A549 (cell line): Measurements from ENCODE around the gene SOS1. TPM values are rescaled to one million over a fixed set of nuclear protein-coding genes. Genes with fewer than 3 reads are reported as not detected.

Experiments used
- ATAC-seq, 2 experiments: fragments of 200-7000 bp in 1 of 2; fragments of >200 bp in 1 of 2; cut with Nextera tagmentation in 1 of 2; cut with Tn5 transposase in 1 of 2; 3 replicates each; pipeline versions ENCODE4 v1.8.0 to v1.9.1; 2018 to 2020; ENCODE audit warnings: mild to moderate bottlenecking in 1 of 2, moderate library complexity in 1 of 2
- CTCF ChIA-PET: fragments of 300-600 bp; sonication (Branson Sonifier 250); formaldehyde crosslinking; extraction: SDS; loops from one replicate; lab custom pipeline; 2021; ENCODE audit warnings: antibody characterized with exemption, inconsistent platforms; lab: Yijun Ruan, JAX
- POLR2A ChIA-PET: fragments of 350-600 bp; formaldehyde crosslinking; extraction: SDS; loops from one replicate; lab custom pipeline; 2021; ENCODE audit warnings: antibody characterized with exemption, inconsistent platforms; lab: Yijun Ruan, JAX
- DNase-seq, 2 experiments: peaks; one replicate each; pipeline versions ENCODE4 v3.0.0 to v3.0.0-alpha.2; 2011 to 2016; ENCODE audit warnings: low read depth in 1 of 2, low spot score in 1 of 2
- FAIRE-seq: peaks from 2 replicates; lab custom pipeline; 2011; peaks lifted over from hg19 to GRCh38; lab: Jason Lieb, UNC
- H3K27ac ChIP-seq, 2 experiments: fragments of >200 bp; sonication (Bioruptor Twin); formaldehyde crosslinking; 3 replicates each; pipeline ENCODE4 v1.5.1; 2016 to 2017
- H3K4me1 ChIP-seq: fragments of >200 bp; sonication (Bioruptor Twin); formaldehyde crosslinking; 3 replicates; pipeline ENCODE4 v1.6.1; 2016
- H3K4me2 ChIP-seq: fragments of >200 bp; sonication (Bioruptor Twin); formaldehyde crosslinking; 3 replicates; pipeline ENCODE4 v1.6.1; 2016
- H3K4me3 ChIP-seq: fragments of >200 bp; sonication (Bioruptor Twin); formaldehyde crosslinking; 3 replicates; pipeline ENCODE4 v1.5.1; 2016
- H3K9me3 ChIP-seq: fragments of >200 bp; sonication (Bioruptor Twin); formaldehyde crosslinking; 3 replicates; pipeline ENCODE4 v1.6.1; 2016
- BHLHE40 ChIP-seq: IDR thresholded peaks from 2 replicates; pipeline ENCODE4 v1.6.1; 2012; ENCODE audit warnings: low read depth, low read length, inconsistent platforms
- CBX2 ChIP-seq: fragments of 200-600 bp; sonication (generic); IDR thresholded peaks from 2 replicates; pipeline ENCODE4 v1.6.1; 2016; ENCODE audit warnings: low read depth, mild to moderate bottlenecking, borderline replicate concordance
- CBX8 ChIP-seq: fragments of 200-600 bp; sonication (generic); IDR thresholded peaks from 2 replicates; pipeline ENCODE4 v1.6.1; 2016
- CHD4 ChIP-seq: fragments of 200-600 bp; sonication (generic); IDR thresholded peaks from 2 replicates; pipeline ENCODE4 v1.6.1; 2016; ENCODE audit warnings: antibody characterized with exemption, mild to moderate bottlenecking, borderline replicate concordance
- EHMT2 ChIP-seq: fragments of 200-600 bp; sonication (generic); IDR thresholded peaks from 2 replicates; pipeline ENCODE4 v1.6.1; 2016; ENCODE audit warnings: antibody characterized with exemption, low read depth, mild to moderate bottlenecking, moderate library complexity
- EP300 ChIP-seq, 2 experiments: fragments of >200 bp; sonication (Bioruptor Twin); formaldehyde crosslinking; IDR thresholded peaks; 2 replicates in 1 of 2; 3 replicates in 1 of 2; pipeline ENCODE4 v1.6.1; 2016 to 2017
- FOXS1 ChIP-seq: fragments of 250-450 bp; sonication (Bioruptor Pico); IDR thresholded peaks from 2 replicates; pipeline ENCODE4 v1.5.0; 2020; ENCODE audit warnings: mild to moderate bottlenecking, moderate library complexity
- GATA3 ChIP-seq: IDR thresholded peaks from 2 replicates; pipeline ENCODE4 v1.6.1; 2012; ENCODE audit warnings: borderline replicate concordance
- HEYL ChIP-seq: fragments of 250-450 bp; sonication (Bioruptor Pico); IDR thresholded peaks from 2 replicates; pipeline ENCODE4 v1.8.0; 2021; ENCODE audit warnings: mild to moderate bottlenecking, moderate library complexity
- HOXA7 ChIP-seq: fragments of 250-450 bp; sonication (Bioruptor Pico); IDR thresholded peaks from 2 replicates; pipeline ENCODE4 v1.5.0; 2020; ENCODE audit warnings: mild to moderate bottlenecking, moderate library complexity
- KDM5A ChIP-seq: fragments of 200-600 bp; sonication (generic); IDR thresholded peaks from 2 replicates; pipeline ENCODE4 v1.6.1; 2016; ENCODE audit warnings: antibody characterized with exemption, mild to moderate bottlenecking
- MAZ ChIP-seq: fragments of 150-350 bp; IDR thresholded peaks from 2 replicates; pipeline ENCODE4 v1.6.1; 2014; ENCODE audit warnings: antibody characterized with exemption, low read depth, low read length, borderline replicate concordance
- NFE2L2 ChIP-seq: fragments of 150-350 bp; conservative IDR thresholded peaks from 2 replicates; pipeline ENCODE4 v1.6.1; 2014; ENCODE audit warnings: low read length
- NR3C1 ChIP-seq: fragments of >200 bp; sonication (Bioruptor Twin); formaldehyde crosslinking; IDR thresholded peaks from 3 replicates; pipeline ENCODE4 v1.6.1; 2017
- PHF8 ChIP-seq: fragments of 200-600 bp; sonication (generic); IDR thresholded peaks from 2 replicates; pipeline ENCODE4 v1.6.1; 2016; ENCODE audit warnings: low read depth, mild to moderate bottlenecking, antibody characterized with exemption, moderate library complexity, borderline replicate concordance
- POLR2AphosphoS2 ChIP-seq: conservative IDR thresholded peaks from 2 replicates; pipeline ENCODE4 v1.6.1; 2012; ENCODE audit warnings: low read length, improper control_type of control experiment, inconsistent platforms
- RAD21 ChIP-seq, 2 experiments: fragments of >200 bp in 1 of 2; sonication (Bioruptor Twin) in 1 of 2; formaldehyde crosslinking in 1 of 2; IDR thresholded peaks in 1 of 2; conservative IDR thresholded peaks in 1 of 2; 2 replicates in 1 of 2; 3 replicates in 1 of 2; pipeline ENCODE4 v1.6.1; 2012 to 2018; ENCODE audit warnings: inconsistent platforms in 1 of 2
- TP53 ChIP-seq: fragments of 250-450 bp; sonication (Bioruptor Pico); IDR thresholded peaks from 2 replicates; pipeline ENCODE4 v1.5.0; 2021; ENCODE audit warnings: mild to moderate bottlenecking, moderate library complexity
- ZC3H11A ChIP-seq: fragments of 450-650 bp; IDR thresholded peaks from 2 replicates; pipeline ENCODE4 v1.6.1; 2014; ENCODE audit warnings: antibody characterized with exemption, mild to moderate bottlenecking
- ZNF302 ChIP-seq: fragments of 250-450 bp; sonication (Bioruptor Pico); IDR thresholded peaks from 2 replicates; pipeline ENCODE4 v1.9.0; 2021; ENCODE audit warnings: inconsistent platforms, mild to moderate bottlenecking, moderate library complexity
- WGBS: methylation state at CpG from one replicate; pipeline ENCODE4 v1.1.6; 2017; ENCODE audit errors: missing lambda C conversion rate; 5-methylcytosine and 5-hydroxymethylcytosine counted together
- polyA plus RNA-seq, 4 experiments: library from polyadenylated mRNA; depleted of rRNA in 3 of 4; stranded (reverse); fragments of >200 nt; fragmentation: RNase III in 1 of 4; extraction: RNeasy Plus Mini Kit Qiagen cat#74134 plus additional on column Dnase treatment in 1 of 4; gene quantifications; 2 replicates in 3 of 4; 3 replicates in 1 of 4; pipeline ENCODE4 v1.2.3, GENCODE V29; 2011 to 2017
- TF ChIP-seq, protein P1 (sequence below): fragments of >200 bp; sonication (Bioruptor Twin); formaldehyde crosslinking; IDR thresholded peaks from 2 replicates; pipeline ENCODE4 v1.6.1; 2016
- TF ChIP-seq, protein P2 (sequence below): IDR thresholded peaks from 2 replicates; pipeline ENCODE4 v1.6.1; 2012
- TF ChIP-seq, protein P3 (sequence below): fragments of 200-600 bp; sonication (generic); IDR thresholded peaks from 2 replicates; pipeline ENCODE4 v1.6.1; 2016; ENCODE audit warnings: antibody characterized with exemption, mild to moderate bottlenecking, moderate library complexity
- TF ChIP-seq, protein P4 (sequence below): fragments of 250-450 bp; sonication (Bioruptor Pico); IDR thresholded peaks from 2 replicates; pipeline ENCODE4 v1.5.0; 2020; ENCODE audit warnings: low read depth, mild to moderate bottlenecking, moderate library complexity
- TF ChIP-seq, protein P5 (sequence below): fragments of 250-450 bp; sonication (Bioruptor Pico); IDR thresholded peaks from 2 replicates; pipeline ENCODE4 v1.5.0; 2021; ENCODE audit warnings: mild to moderate bottlenecking, moderate library complexity, borderline replicate concordance
- TF ChIP-seq, protein P6 (sequence below): fragments of 450-650 bp; IDR thresholded peaks from 2 replicates; pipeline ENCODE4 v1.6.1; 2014; ENCODE audit warnings: antibody characterized with exemption

The SOS1 gene
- polyA plus RNA-seq, 2 of the 4 experiments (the other 2 are of a cell fraction), result 19.6 to 48.9 TPM

DNA sequence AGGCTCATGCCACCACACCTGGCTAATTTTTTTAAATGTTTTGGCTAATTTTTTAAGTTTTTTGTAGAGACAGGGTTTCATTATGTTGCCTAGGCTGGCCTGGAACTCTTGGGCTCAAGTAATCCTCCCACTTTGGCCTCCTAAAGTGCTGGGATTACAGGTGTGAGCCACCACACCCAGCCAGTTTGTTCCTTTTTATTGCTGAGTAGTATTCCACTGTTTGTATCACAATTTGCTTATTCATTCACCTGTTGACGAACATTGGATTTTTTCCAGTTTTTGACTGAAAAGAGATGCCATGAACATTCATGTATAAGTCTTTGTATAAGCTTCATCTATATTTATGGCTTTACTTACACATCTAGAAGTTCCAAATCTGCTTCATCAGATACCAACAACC is 5.3 kb downstream of the SOS1 start:
- H3K27ac ChIP-seq, result no peak overlapping the region
- FAIRE-seq (no peak), ATAC-seq (no peak), DNase-seq (no peak)
- H3K4me1 ChIP-seq, result peaks cover 11% of the 10 kb centered on the region
- ChIA-PET CTCF (interaction anchor here (1.0 to 2.1 kb wide), 3 partner anchors 9 to 168 kb away, joined by 4 to 10 read pairs (median 5); no protein-coding TSS in a partner anchor), POLR2A (no interaction called here)
- no peak overlapping the region for H3K4me3 ChIP-seq
- H3K4me2 ChIP-seq, result no peak overlapping the region
- WGBS, result 98% methylated on average over 1 of the region's 1 CpG
- TF ChIP-seq CBX8 (no peak), BHLHE40 (no peak), EP300 (IDR thresholded peaks at IDR 0.05) (no peak), ZC3H11A (no peak), GATA3 (no peak)
- no peaks in the 10 kb centered on the region for H3K9me3 ChIP-seq

DNA sequence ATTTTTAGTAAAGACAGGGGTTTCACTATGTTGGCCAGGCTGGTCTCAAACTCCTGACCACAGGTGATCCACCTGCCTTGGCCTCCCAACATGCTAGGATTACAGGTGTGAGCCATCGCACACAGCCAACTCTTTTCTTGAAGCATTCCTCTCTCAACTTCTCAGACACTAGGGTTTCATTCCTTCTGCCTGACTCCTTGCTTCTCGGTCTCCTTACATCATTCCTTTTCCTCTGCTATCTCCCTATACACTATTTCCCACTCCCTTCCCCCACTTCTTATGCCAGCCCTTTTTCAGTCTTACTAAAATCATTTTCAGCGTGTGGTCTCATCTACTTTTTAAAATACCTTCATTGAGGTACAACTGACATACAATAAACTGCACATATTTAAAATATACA is 6.1 kb downstream of the SOS1 start:
- 93% methylated on average over 3 of the region's 3 CpGs for WGBS
- POLR2A ChIA-PET, result no interaction called here
- H3K4me2 ChIP-seq, result no peak overlapping the region
- peaks cover 11% of the 10 kb centered on the region for H3K4me1 ChIP-seq
- TF ChIP-seq PHF8 (no peak), KDM5A (no peak), TP53 (no peak), ZNF302 (CRISPR knock-in tag) (no peak), RAD21 (conservative IDR thresholded peaks at IDR 0.05 in 1 of 2, IDR thresholded peaks at IDR 0.05 in 1 of 2) (no peak), CBX2 (no peak), MAZ (no peak), CHD4 (no peak)
- TF ChIP-seq, protein P1, sequence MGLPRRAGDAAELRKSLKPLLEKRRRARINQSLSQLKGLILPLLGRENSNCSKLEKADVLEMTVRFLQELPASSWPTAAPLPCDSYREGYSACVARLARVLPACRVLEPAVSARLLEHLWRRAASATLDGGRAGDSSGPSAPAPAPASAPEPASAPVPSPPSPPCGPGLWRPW, result no peak
- H3K9me3 ChIP-seq, result no peaks in the 10 kb centered on the region
- CTCF ChIA-PET, result interaction anchor here (0.6 to 1.5 kb wide), 4 partner anchors 18 to 594 kb away, joined by 3 to 4 read pairs (median 4); no protein-coding TSS in a partner anchor
- H3K4me3 ChIP-seq, result no peak overlapping the region
- DNase-seq, result no peak
- no peak overlapping the region for H3K27ac ChIP-seq
- no peak for FAIRE-seq
- no peak for ATAC-seq

DNA sequence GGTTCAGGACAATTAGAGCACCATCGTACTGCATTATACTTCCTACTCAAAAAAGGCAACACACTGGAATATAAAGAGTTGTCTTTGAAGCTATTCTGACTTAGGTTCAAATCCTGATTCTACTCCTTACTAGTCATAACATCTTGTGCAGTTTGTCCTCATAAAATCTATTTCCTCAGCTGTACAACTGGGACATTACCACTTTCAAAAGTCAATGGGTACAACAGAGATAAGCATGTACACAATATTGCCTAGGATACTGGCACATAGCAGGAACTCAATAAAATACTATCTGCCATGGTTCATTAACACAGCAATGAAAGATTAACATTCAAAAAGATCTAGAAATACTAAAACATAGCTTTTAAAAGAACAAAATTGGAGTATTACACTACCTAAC is 11.3 kb downstream of the SOS1 start:
- DNase-seq, result no peak

More for the DNA sequence above, 11.3 kb downstream of the SOS1 start:
- H3K9me3 ChIP-seq, result no peaks in the 10 kb centered on the region
- no peak overlapping the region for H3K4me2 ChIP-seq
- FAIRE-seq, result peak; percentile 65
- H3K27ac ChIP-seq, result no peak overlapping the region
- no peak for TF ChIP-seq HOXA7
- TF ChIP-seq, protein P2, sequence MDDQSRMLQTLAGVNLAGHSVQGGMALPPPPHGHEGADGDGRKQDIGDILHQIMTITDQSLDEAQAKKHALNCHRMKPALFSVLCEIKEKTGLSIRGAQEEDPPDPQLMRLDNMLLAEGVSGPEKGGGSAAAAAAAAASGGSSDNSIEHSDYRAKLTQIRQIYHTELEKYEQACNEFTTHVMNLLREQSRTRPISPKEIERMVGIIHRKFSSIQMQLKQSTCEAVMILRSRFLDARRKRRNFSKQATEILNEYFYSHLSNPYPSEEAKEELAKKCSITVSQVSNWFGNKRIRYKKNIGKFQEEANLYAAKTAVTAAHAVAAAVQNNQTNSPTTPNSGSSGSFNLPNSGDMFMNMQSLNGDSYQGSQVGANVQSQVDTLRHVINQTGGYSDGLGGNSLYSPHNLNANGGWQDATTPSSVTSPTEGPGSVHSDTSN, result no peak
- TF ChIP-seq, protein P3, sequence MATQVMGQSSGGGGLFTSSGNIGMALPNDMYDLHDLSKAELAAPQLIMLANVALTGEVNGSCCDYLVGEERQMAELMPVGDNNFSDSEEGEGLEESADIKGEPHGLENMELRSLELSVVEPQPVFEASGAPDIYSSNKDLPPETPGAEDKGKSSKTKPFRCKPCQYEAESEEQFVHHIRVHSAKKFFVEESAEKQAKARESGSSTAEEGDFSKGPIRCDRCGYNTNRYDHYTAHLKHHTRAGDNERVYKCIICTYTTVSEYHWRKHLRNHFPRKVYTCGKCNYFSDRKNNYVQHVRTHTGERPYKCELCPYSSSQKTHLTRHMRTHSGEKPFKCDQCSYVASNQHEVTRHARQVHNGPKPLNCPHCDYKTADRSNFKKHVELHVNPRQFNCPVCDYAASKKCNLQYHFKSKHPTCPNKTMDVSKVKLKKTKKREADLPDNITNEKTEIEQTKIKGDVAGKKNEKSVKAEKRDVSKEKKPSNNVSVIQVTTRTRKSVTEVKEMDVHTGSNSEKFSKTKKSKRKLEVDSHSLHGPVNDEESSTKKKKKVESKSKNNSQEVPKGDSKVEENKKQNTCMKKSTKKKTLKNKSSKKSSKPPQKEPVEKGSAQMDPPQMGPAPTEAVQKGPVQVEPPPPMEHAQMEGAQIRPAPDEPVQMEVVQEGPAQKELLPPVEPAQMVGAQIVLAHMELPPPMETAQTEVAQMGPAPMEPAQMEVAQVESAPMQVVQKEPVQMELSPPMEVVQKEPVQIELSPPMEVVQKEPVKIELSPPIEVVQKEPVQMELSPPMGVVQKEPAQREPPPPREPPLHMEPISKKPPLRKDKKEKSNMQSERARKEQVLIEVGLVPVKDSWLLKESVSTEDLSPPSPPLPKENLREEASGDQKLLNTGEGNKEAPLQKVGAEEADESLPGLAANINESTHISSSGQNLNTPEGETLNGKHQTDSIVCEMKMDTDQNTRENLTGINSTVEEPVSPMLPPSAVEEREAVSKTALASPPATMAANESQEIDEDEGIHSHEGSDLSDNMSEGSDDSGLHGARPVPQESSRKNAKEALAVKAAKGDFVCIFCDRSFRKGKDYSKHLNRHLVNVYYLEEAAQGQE, result no peak
- no peak for TF ChIP-seq FOXS1 (CRISPR knock-in tag)
- TF ChIP-seq ZNF302 (CRISPR knock-in tag), result no peak
- no peak for TF ChIP-seq MAZ
- no peak for TF ChIP-seq EHMT2
- no peak for TF ChIP-seq NFE2L2
- no peak for TF ChIP-seq NR3C1
- TF ChIP-seq CBX8, result no peak
- no peak for TF ChIP-seq CBX2
- TF ChIP-seq HEYL, result no peak
- TF ChIP-seq, protein P4, sequence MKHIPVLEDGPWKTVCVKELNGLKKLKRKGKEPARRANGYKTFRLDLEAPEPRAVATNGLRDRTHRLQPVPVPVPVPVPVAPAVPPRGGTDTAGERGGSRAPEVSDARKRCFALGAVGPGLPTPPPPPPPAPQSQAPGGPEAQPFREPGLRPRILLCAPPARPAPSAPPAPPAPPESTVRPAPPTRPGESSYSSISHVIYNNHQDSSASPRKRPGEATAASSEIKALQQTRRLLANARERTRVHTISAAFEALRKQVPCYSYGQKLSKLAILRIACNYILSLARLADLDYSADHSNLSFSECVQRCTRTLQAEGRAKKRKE (CRISPR knock-in tag), result no peak
- TF ChIP-seq POLR2AphosphoS2, result no peak
- TF ChIP-seq, protein P5, sequence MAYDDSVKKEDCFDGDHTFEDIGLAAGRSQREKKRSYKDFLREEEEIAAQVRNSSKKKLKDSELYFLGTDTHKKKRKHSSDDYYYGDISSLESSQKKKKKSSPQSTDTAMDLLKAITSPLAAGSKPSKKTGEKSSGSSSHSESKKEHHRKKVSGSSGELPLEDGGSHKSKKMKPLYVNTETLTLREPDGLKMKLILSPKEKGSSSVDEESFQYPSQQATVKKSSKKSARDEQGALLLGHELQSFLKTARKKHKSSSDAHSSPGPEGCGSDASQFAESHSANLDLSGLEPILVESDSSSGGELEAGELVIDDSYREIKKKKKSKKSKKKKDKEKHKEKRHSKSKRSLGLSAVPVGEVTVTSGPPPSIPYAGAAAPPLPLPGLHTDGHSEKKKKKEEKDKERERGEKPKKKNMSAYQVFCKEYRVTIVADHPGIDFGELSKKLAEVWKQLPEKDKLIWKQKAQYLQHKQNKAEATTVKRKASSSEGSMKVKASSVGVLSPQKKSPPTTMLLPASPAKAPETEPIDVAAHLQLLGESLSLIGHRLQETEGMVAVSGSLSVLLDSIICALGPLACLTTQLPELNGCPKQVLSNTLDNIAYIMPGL (CRISPR knock-in tag), result no peak
- TF ChIP-seq, protein P6, sequence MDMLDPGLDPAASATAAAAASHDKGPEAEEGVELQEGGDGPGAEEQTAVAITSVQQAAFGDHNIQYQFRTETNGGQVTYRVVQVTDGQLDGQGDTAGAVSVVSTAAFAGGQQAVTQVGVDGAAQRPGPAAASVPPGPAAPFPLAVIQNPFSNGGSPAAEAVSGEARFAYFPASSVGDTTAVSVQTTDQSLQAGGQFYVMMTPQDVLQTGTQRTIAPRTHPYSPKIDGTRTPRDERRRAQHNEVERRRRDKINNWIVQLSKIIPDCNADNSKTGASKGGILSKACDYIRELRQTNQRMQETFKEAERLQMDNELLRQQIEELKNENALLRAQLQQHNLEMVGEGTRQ, result no peak
- no peak overlapping the region for H3K4me3 ChIP-seq
- ChIA-PET CTCF (interaction anchor here (0.6 to 2.7 kb wide), 6 partner anchors 10 to 120 kb away, joined by 4 to 19 read pairs (median 6); partner anchors contain the start of gene SOS1), POLR2A (interaction anchor here (1.4 kb wide), 1 partner anchor 11 kb away, joined by 6 read pairs; the partner anchor contains the start of gene SOS1)
- no peak for ATAC-seq
- 94% methylated on average over 1 of the region's 1 CpG for WGBS
- peaks cover 15% of the 10 kb centered on the region for H3K4me1 ChIP-seq
